ENCODE measurements around the gene HBQ1. TPM values are rescaled to one million over a fixed set of nuclear protein-coding genes. Genes with fewer than 3 reads are reported as not detected.

HBQ1 gene
- polyA plus RNA-seq, result 10 to 100 TPM in 1 of 3 donors, 1 to 10 TPM in 2; 4.9 to 10.3 (median 8.9) TPM

- peak within 1 kb of the TSS; percentile 57 to 68 (median 68) for H3K4me3 Mint-ChIP-seq
- H3K9me3 Mint-ChIP-seq, result no peaks in the 10 kb centered on the region
- no peak within 1 kb of the TSS for H3K27ac Mint-ChIP-seq
- peaks cover 0 to 3% (median 0%) of the 10 kb centered on the region in 3 donors for H3K36me3 Mint-ChIP-seq
- DNase-seq, result peak; percentile 52 to 58 (median 56)
- H3K27me3 Mint-ChIP-seq (ENCODE audit: low read depth in 3 of 3), result peaks cover 12 to 22% (median 17%) of the 10 kb centered on the region in 3 donors
- H3K4me1 Mint-ChIP-seq, result peaks cover 8 to 13% of the 10 kb centered on the region in 2 donors
These were observed at the start of gene HBQ1 for GRCh38 chr16:180101-180675. HBQ1 (plus strand) TSS chr16:180459; CDS start chr16:180487, 28 bp downstream.

- Mint-ChIP-seq H3K36me3 (peaks cover 0 to 7% (median 5%) of the 10 kb centered on the region in 3 donors), H3K4me1 (peaks cover 59 to 69% of the 10 kb centered on the region in 2 donors), H3K27ac (peak overlapping the region; percentile 78 to 95 (median 86))
These were observed 49.6 kb upstream of the HBQ1 start for GRCh38 chr16:130533-131173.

GRCh38 chr16:132120-132519 lies 48.1 kb upstream of the HBQ1 start:
- H3K36me3 Mint-ChIP-seq, result peaks cover 0 to 10% (median 7%) of the 10 kb centered on the region in 3 donors
- H3K4me3 Mint-ChIP-seq, result peak overlapping the region in 1 of 5 donors; percentile 12
- no peaks in the 10 kb centered on the region for H3K9me3 Mint-ChIP-seq
- no peak for DNase-seq
- H3K27ac Mint-ChIP-seq, result peak overlapping the region; percentile 18 to 89 (median 64)
- peaks cover 0 to 5% (median 1%) of the 10 kb centered on the region in 3 donors for H3K27me3 Mint-ChIP-seq (ENCODE audit: low read depth in 3 of 3)
- peaks cover 57 to 73% of the 10 kb centered on the region in 2 donors for H3K4me1 Mint-ChIP-seq

More at GRCh38 chr16:130533-131173, 49.6 kb upstream of the HBQ1 start:
- DNase-seq, result no peak
- Mint-ChIP-seq H3K27me3 (ENCODE audit: low read depth in 3 of 3) (peaks cover 1 to 5% (median 2%) of the 10 kb centered on the region in 3 donors), H3K4me3 (peak overlapping the region in 1 of 5 donors; percentile 2), H3K9me3 (no peaks in the 10 kb centered on the region)

GRCh38 chr16:133716-134115 lies 46.5 kb upstream of the HBQ1 start:
- H3K27me3 Mint-ChIP-seq (ENCODE audit: low read depth in 3 of 3), result peaks cover 3 to 10% (median 4%) of the 10 kb centered on the region in 3 donors
- DNase-seq, result no peak
- peaks cover 0 to 10% (median 7%) of the 10 kb centered on the region in 3 donors for H3K36me3 Mint-ChIP-seq
- H3K9me3 Mint-ChIP-seq, result no peaks in the 10 kb centered on the region
- peak overlapping the region in 3 of 6 donors; percentile 34 to 74 (median 62) for H3K27ac Mint-ChIP-seq
- H3K4me3 Mint-ChIP-seq, result no peak overlapping the region
- H3K4me1 Mint-ChIP-seq, result peaks cover 53 to 77% of the 10 kb centered on the region in 2 donors

GRCh38 chr16:138049-138417 lies 42.2 kb upstream of the HBQ1 start:
- peaks cover 27 to 45% of the 10 kb centered on the region in 2 donors for H3K4me1 Mint-ChIP-seq
- H3K36me3 Mint-ChIP-seq, result peaks cover 0 to 6% (median 3%) of the 10 kb centered on the region in 3 donors
- no peaks in the 10 kb centered on the region for H3K9me3 Mint-ChIP-seq
- H3K27me3 Mint-ChIP-seq (ENCODE audit: low read depth in 3 of 3), result peaks cover 5 to 10% (median 7%) of the 10 kb centered on the region in 3 donors
- DNase-seq, result peak; percentile 24 to 35 (median 34)
- peak overlapping the region; percentile 23 to 90 (median 84) for H3K27ac Mint-ChIP-seq
- peak overlapping the region; percentile 82 to 90 (median 87) for H3K4me3 Mint-ChIP-seq

- Mint-ChIP-seq H3K4me1 (peaks cover 18 to 27% of the 10 kb centered on the region in 2 donors), H3K36me3 (peaks cover 0 to 6% (median 0%) of the 10 kb centered on the region in 3 donors), H3K9me3 (no peaks in the 10 kb centered on the region), H3K4me3 (peak overlapping the region in 4 of 5 donors; percentile 46 to 77 (median 68)), H3K27ac (peak overlapping the region in 3 of 6 donors; percentile 25 to 73 (median 60)), H3K27me3 (ENCODE audit: low read depth in 3 of 3) (peaks cover 4 to 12% (median 11%) of the 10 kb centered on the region in 3 donors)
- no peak for DNase-seq
These were observed 39.9 kb upstream of the HBQ1 start for GRCh38 chr16:140175-140857.

GRCh38 chr16:142405-142967 lies 37.8 kb upstream of the HBQ1 start:
- H3K4me3 Mint-ChIP-seq, result no peak overlapping the region
- H3K27ac Mint-ChIP-seq, result no peak overlapping the region
- H3K36me3 Mint-ChIP-seq, result no peaks in the 10 kb centered on the region
- DNase-seq, result no peak
- H3K9me3 Mint-ChIP-seq, result no peaks in the 10 kb centered on the region
- H3K4me1 Mint-ChIP-seq, result peaks cover 8 to 12% of the 10 kb centered on the region in 2 donors
- H3K27me3 Mint-ChIP-seq (ENCODE audit: low read depth in 3 of 3), result peaks cover 4 to 12% (median 11%) of the 10 kb centered on the region in 3 donors

- DNase-seq, result no peak
- Mint-ChIP-seq H3K4me3 (no peak overlapping the region), H3K9me3 (no peaks in the 10 kb centered on the region), H3K4me1 (peaks cover 5 to 6% of the 10 kb centered on the region in 2 donors), H3K36me3 (no peaks in the 10 kb centered on the region), H3K27me3 (ENCODE audit: low read depth in 3 of 3) (peaks cover 4 to 11% (median 10%) of the 10 kb centered on the region in 3 donors), H3K27ac (no peak overlapping the region)
These were observed 37.2 kb upstream of the HBQ1 start for GRCh38 chr16:143047-143446.

- Mint-ChIP-seq H3K36me3 (no peaks in the 10 kb centered on the region), H3K4me1 (peaks cover 5 to 6% of the 10 kb centered on the region in 2 donors), H3K27ac (no peak overlapping the region), H3K4me3 (no peak overlapping the region), H3K9me3 (no peaks in the 10 kb centered on the region), H3K27me3 (ENCODE audit: low read depth in 3 of 3) (peaks cover 3 to 11% (median 9%) of the 10 kb centered on the region in 3 donors)
- DNase-seq, result no peak
These were observed 36.8 kb upstream of the HBQ1 start for GRCh38 chr16:143456-143855.

- no peak overlapping the region for H3K4me3 Mint-ChIP-seq
- no peak overlapping the region for H3K27ac Mint-ChIP-seq
- H3K36me3 Mint-ChIP-seq, result no peaks in the 10 kb centered on the region
- DNase-seq, result no peak
- no peaks in the 10 kb centered on the region for H3K9me3 Mint-ChIP-seq
- H3K27me3 Mint-ChIP-seq (ENCODE audit: low read depth in 3 of 3), result peaks cover 0 to 4% (median 2%) of the 10 kb centered on the region in 3 donors
- peaks cover 0 to 1% of the 10 kb centered on the region in 2 donors for H3K4me1 Mint-ChIP-seq
These were observed 35.4 kb upstream of the HBQ1 start for GRCh38 chr16:144797-145252.

- Mint-ChIP-seq H3K9me3 (no peaks in the 10 kb centered on the region), H3K4me3 (no peak overlapping the region), H3K27ac (no peak overlapping the region), H3K36me3 (no peaks in the 10 kb centered on the region), H3K4me1 (no peaks in the 10 kb centered on the region), H3K27me3 (ENCODE audit: low read depth in 3 of 3) (peaks cover 0 to 6% (median 5%) of the 10 kb centered on the region in 3 donors)
- DNase-seq, result no peak
These were observed 33.6 kb upstream of the HBQ1 start for GRCh38 chr16:146646-147045.

GRCh38 chr16:149024-149660 lies 31.1 kb upstream of the HBQ1 start:
- H3K27ac Mint-ChIP-seq, result no peak overlapping the region
- no peaks in the 10 kb centered on the region for H3K9me3 Mint-ChIP-seq
- no peak overlapping the region for H3K4me3 Mint-ChIP-seq
- H3K4me1 Mint-ChIP-seq, result no peaks in the 10 kb centered on the region
- peaks cover 0 to 7% (median 2%) of the 10 kb centered on the region in 3 donors for H3K27me3 Mint-ChIP-seq (ENCODE audit: low read depth in 3 of 3)
- H3K36me3 Mint-ChIP-seq, result no peaks in the 10 kb centered on the region
- DNase-seq, result no peak

Data from immature natural killer cell (primary cell).